HEK293 (cell line): Measurements from ENCODE around the gene DOCK4.

Experiments used
- CTCF ChIA-PET: fragments of 350-600 bp; formaldehyde crosslinking; extraction: SDS; loops from one replicate; lab custom pipeline; 2021; ENCODE audit warnings: antibody characterized with exemption; lab: Yijun Ruan, JAX
- POLR2A ChIA-PET: fragments of 300-600 bp; formaldehyde crosslinking; extraction: SDS; loops from one replicate; lab custom pipeline; 2020; ENCODE audit warnings: antibody characterized with exemption, inconsistent platforms; lab: Yijun Ruan, JAX
- H3K27ac ChIP-seq: fragments of 200-500 bp; sonication (Bioruptor generic); 2 replicates; pipeline ENCODE4 v1.5.1; 2014; ENCODE audit warnings: low read depth, low read length, control low read depth, inconsistent platforms; ENCODE audit errors: extremely low read depth
- H3K36me3 ChIP-seq, 2 experiments: fragments of 200-500 bp in 1 of 2; sonication (Bioruptor generic) in 1 of 2; 1 replicate in 1 of 2; 2 replicates in 1 of 2; pipeline ENCODE4 v1.5.1; 2014 to 2017; ENCODE audit warnings: inconsistent platforms in 2 of 2, low read length in 2 of 2; ENCODE audit not compliant: control insufficient read depth in 2 of 2, insufficient read depth in 1 of 2
- H3K4me1 ChIP-seq: fragments of 200-500 bp; sonication (Bioruptor generic); 2 replicates; pipeline ENCODE4 v1.5.1; 2014; ENCODE audit warnings: mild to moderate bottlenecking, low read length, inconsistent platforms; ENCODE audit not compliant: control insufficient read depth, insufficient read depth
- H3K4me3 ChIP-seq: 2 replicates; pipeline ENCODE4 v1.5.1; 2011; ENCODE audit warnings: low read depth, mild to moderate bottlenecking, control low read depth, low read length, moderate library complexity
- H3K9me3 ChIP-seq: fragments of 200-500 bp; sonication (Bioruptor generic); 2 replicates; pipeline ENCODE4 v1.5.1; 2014; ENCODE audit warnings: low read depth, low read length, inconsistent platforms; ENCODE audit not compliant: control insufficient read depth, insufficient read depth
- BCL11A ChIP-seq: fragments of 450-650 bp; formaldehyde crosslinking; IDR thresholded peaks from 2 replicates; pipeline ENCODE4 v1.5.1; 2016; ENCODE audit warnings: low read depth, missing biosample characterization, missing genetic modification characterization
- SCRT2 ChIP-seq: fragments of 450-650 bp; formaldehyde crosslinking; IDR thresholded peaks from 2 replicates; pipeline ENCODE4 v1.5.1; 2016; ENCODE audit warnings: missing biosample characterization, missing genetic modification characterization
- ZBTB7A ChIP-seq: fragments of 450-650 bp; formaldehyde crosslinking; IDR thresholded peaks from 2 replicates; pipeline ENCODE4 v1.5.1; 2016; ENCODE audit warnings: low read depth, missing biosample characterization, missing genetic modification characterization
- ZNF529 ChIP-seq: fragments of 450-650 bp; formaldehyde crosslinking; IDR thresholded peaks from 2 replicates; pipeline ENCODE4 v1.5.1; 2017; ENCODE audit warnings: missing genetic modification characterization, missing biosample characterization; ENCODE audit not compliant: insufficient replicate concordance
- TF ChIP-seq, protein P1 (sequence below): fragments of 450-650 bp; IDR thresholded peaks from 2 replicates; pipeline ENCODE4 v1.5.1; 2018; ENCODE audit warnings: missing biosample characterization, mild to moderate bottlenecking, missing genetic modification characterization
- TF ChIP-seq, protein P2 (sequence below): fragments of 450-650 bp; formaldehyde crosslinking; IDR thresholded peaks from 2 replicates; pipeline ENCODE4 v1.5.1; 2016; ENCODE audit warnings: missing biosample characterization, missing genetic modification characterization
- TF ChIP-seq, protein P3 (sequence below): fragments of 450-650 bp; formaldehyde crosslinking; IDR thresholded peaks from 2 replicates; pipeline ENCODE4 v1.5.1; 2016; ENCODE audit warnings: missing biosample characterization, missing genetic modification characterization
- TF ChIP-seq, protein P4 (sequence below): fragments of 450-650 bp; formaldehyde crosslinking; IDR thresholded peaks from 2 replicates; pipeline ENCODE4 v1.5.1; 2016; ENCODE audit warnings: missing biosample characterization, missing genetic modification characterization
- TF ChIP-seq, protein P5 (sequence below): fragments of 450-650 bp; formaldehyde crosslinking; IDR thresholded peaks from 2 replicates; pipeline ENCODE4 v1.5.1; 2016; ENCODE audit warnings: missing biosample characterization, missing genetic modification characterization, borderline replicate concordance

The DOCK4 gene

DNA sequence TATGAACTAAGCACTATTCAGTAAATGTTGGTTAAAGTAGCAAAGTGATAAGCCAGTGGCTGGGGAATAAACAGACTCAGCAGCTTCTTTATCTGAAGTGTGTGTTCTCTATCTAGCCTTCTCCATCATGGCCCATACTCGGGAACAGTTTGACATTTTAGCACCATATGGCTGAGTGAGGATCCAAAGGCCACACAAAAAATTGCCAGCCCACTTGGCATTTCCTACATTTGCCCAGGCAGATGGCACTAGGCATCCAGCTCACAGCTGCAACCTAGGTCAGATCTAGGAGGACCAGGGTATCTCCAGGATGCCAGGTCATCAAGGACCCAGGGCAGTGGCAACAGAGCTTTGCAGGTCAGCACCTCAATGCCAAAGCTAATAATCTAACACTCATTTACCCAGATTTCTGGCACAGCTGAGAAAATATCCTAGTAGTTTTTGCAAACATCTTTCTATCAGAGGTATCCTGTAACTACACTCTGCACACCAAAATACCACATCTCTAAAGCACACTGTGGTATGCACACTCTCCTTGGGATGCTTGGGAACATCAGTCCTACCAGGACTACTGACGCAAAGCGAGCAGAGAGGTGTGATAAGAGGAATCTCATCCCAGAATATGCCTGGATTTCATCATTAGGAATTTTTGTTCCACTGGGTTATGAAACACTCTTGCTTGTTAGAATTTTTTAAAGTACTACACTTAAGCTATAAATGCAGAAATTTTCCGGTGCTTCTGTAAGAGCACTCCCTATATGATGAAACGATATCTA, 61.7 kb downstream of the DOCK4 start:
- no peaks in the 10 kb centered on the region for H3K9me3 ChIP-seq
- TF ChIP-seq, protein P1, sequence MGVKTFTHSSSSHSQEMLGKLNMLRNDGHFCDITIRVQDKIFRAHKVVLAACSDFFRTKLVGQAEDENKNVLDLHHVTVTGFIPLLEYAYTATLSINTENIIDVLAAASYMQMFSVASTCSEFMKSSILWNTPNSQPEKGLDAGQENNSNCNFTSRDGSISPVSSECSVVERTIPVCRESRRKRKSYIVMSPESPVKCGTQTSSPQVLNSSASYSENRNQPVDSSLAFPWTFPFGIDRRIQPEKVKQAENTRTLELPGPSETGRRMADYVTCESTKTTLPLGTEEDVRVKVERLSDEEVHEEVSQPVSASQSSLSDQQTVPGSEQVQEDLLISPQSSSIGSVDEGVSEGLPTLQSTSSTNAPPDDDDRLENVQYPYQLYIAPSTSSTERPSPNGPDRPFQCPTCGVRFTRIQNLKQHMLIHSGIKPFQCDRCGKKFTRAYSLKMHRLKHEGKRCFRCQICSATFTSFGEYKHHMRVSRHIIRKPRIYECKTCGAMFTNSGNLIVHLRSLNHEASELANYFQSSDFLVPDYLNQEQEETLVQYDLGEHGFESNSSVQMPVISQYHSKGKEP: no peak
- TF ChIP-seq, protein P2, sequence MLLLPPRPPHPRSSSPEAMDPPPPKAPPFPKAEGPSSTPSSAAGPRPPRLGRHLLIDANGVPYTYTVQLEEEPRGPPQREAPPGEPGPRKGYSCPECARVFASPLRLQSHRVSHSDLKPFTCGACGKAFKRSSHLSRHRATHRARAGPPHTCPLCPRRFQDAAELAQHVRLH (tag by site-specific recombination): no peak
- TF ChIP-seq ZNF529 (tag by site-specific recombination): no peak
- TF ChIP-seq, protein P3, sequence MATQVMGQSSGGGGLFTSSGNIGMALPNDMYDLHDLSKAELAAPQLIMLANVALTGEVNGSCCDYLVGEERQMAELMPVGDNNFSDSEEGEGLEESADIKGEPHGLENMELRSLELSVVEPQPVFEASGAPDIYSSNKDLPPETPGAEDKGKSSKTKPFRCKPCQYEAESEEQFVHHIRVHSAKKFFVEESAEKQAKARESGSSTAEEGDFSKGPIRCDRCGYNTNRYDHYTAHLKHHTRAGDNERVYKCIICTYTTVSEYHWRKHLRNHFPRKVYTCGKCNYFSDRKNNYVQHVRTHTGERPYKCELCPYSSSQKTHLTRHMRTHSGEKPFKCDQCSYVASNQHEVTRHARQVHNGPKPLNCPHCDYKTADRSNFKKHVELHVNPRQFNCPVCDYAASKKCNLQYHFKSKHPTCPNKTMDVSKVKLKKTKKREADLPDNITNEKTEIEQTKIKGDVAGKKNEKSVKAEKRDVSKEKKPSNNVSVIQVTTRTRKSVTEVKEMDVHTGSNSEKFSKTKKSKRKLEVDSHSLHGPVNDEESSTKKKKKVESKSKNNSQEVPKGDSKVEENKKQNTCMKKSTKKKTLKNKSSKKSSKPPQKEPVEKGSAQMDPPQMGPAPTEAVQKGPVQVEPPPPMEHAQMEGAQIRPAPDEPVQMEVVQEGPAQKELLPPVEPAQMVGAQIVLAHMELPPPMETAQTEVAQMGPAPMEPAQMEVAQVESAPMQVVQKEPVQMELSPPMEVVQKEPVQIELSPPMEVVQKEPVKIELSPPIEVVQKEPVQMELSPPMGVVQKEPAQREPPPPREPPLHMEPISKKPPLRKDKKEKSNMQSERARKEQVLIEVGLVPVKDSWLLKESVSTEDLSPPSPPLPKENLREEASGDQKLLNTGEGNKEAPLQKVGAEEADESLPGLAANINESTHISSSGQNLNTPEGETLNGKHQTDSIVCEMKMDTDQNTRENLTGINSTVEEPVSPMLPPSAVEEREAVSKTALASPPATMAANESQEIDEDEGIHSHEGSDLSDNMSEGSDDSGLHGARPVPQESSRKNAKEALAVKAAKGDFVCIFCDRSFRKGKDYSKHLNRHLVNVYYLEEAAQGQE (tag by site-specific recombination): no peak
- TF ChIP-seq, protein P4, sequence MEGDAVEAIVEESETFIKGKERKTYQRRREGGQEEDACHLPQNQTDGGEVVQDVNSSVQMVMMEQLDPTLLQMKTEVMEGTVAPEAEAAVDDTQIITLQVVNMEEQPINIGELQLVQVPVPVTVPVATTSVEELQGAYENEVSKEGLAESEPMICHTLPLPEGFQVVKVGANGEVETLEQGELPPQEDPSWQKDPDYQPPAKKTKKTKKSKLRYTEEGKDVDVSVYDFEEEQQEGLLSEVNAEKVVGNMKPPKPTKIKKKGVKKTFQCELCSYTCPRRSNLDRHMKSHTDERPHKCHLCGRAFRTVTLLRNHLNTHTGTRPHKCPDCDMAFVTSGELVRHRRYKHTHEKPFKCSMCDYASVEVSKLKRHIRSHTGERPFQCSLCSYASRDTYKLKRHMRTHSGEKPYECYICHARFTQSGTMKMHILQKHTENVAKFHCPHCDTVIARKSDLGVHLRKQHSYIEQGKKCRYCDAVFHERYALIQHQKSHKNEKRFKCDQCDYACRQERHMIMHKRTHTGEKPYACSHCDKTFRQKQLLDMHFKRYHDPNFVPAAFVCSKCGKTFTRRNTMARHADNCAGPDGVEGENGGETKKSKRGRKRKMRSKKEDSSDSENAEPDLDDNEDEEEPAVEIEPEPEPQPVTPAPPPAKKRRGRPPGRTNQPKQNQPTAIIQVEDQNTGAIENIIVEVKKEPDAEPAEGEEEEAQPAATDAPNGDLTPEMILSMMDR (tag by site-specific recombination): no peak
- no peak for TF ChIP-seq BCL11A
- no peak for TF ChIP-seq ZBTB7A (tag by site-specific recombination)
- H3K27ac ChIP-seq: no peak overlapping the region
- CTCF ChIA-PET: no interaction called here
- POLR2A ChIA-PET: no interaction called here
- no peaks in the 10 kb centered on the region for H3K36me3 ChIP-seq
- H3K4me1 ChIP-seq: peaks cover 16% of the 10 kb centered on the region
- H3K4me3 ChIP-seq: no peak overlapping the region

DNA sequence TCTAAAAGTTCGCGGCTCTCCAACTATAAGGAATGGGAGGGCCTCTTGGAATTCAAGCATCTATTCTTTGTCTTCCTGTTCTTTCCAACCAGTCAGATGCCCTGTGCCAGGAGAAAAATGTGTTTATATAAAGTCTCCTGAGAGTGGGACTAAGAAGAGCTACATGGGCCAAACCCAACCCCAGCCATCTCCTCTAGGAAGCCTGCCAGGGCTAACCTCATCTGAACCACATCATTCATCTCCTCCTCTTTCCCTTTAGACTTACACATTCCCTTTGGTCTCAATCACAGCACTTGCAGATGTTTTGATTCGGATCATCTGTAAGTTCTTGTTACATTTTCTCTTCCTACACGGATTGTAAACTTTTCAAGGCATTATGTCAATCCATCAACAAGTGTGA, 62.6 kb downstream of the DOCK4 start:
- CTCF ChIA-PET: no interaction called here
- H3K4me1 ChIP-seq: peaks cover 16% of the 10 kb centered on the region
- TF ChIP-seq, protein P5, sequence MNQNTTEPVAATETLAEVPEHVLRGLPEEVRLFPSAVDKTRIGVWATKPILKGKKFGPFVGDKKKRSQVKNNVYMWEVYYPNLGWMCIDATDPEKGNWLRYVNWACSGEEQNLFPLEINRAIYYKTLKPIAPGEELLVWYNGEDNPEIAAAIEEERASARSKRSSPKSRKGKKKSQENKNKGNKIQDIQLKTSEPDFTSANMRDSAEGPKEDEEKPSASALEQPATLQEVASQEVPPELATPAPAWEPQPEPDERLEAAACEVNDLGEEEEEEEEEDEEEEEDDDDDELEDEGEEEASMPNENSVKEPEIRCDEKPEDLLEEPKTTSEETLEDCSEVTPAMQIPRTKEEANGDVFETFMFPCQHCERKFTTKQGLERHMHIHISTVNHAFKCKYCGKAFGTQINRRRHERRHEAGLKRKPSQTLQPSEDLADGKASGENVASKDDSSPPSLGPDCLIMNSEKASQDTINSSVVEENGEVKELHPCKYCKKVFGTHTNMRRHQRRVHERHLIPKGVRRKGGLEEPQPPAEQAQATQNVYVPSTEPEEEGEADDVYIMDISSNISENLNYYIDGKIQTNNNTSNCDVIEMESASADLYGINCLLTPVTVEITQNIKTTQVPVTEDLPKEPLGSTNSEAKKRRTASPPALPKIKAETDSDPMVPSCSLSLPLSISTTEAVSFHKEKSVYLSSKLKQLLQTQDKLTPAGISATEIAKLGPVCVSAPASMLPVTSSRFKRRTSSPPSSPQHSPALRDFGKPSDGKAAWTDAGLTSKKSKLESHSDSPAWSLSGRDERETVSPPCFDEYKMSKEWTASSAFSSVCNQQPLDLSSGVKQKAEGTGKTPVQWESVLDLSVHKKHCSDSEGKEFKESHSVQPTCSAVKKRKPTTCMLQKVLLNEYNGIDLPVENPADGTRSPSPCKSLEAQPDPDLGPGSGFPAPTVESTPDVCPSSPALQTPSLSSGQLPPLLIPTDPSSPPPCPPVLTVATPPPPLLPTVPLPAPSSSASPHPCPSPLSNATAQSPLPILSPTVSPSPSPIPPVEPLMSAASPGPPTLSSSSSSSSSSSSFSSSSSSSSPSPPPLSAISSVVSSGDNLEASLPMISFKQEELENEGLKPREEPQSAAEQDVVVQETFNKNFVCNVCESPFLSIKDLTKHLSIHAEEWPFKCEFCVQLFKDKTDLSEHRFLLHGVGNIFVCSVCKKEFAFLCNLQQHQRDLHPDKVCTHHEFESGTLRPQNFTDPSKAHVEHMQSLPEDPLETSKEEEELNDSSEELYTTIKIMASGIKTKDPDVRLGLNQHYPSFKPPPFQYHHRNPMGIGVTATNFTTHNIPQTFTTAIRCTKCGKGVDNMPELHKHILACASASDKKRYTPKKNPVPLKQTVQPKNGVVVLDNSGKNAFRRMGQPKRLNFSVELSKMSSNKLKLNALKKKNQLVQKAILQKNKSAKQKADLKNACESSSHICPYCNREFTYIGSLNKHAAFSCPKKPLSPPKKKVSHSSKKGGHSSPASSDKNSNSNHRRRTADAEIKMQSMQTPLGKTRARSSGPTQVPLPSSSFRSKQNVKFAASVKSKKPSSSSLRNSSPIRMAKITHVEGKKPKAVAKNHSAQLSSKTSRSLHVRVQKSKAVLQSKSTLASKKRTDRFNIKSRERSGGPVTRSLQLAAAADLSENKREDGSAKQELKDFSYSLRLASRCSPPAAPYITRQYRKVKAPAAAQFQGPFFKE: no peak
- peak; percentile 77 for TF ChIP-seq SCRT2 (tag by site-specific recombination)
- TF ChIP-seq, all 188 proteins: peak for 1
- POLR2A ChIA-PET: no interaction called here
- no peaks in the 10 kb centered on the region for H3K36me3 ChIP-seq
- H3K4me3 ChIP-seq: no peak overlapping the region
- no peaks in the 10 kb centered on the region for H3K9me3 ChIP-seq
- H3K27ac ChIP-seq: no peak overlapping the region
